SK-MEL-5 (cell line): ENCODE data around the gene NXN. TPM values are rescaled to one million over a fixed set of nuclear protein-coding genes. Genes with fewer than 3 reads are reported as not detected.
A peak's percentile ranks its signal among the peaks of the same experiment; 100 is the strongest.
"Not testable (repeated sequence)": the region's sequence is repeated elsewhere in the genome, so short reads cannot be mapped to it uniquely, and the experiment has no call there.

Source experiments
- DNase-seq: peaks from one replicate; pipeline ENCODE4 v3.0.0-alpha.2; 2016; ENCODE audit warnings: low read depth, low spot score
- in situ Hi-C: cut with HindIII; loops from 2 replicates; pipeline ENCODE4 v1.10.0; 2016; ENCODE audit warnings: low sequenced_read_pairs, high pct_unique_total_duplicates, low pct_unique_long_range_greater_than_20kb
- total RNA-seq: library from RNA; depleted of rRNA; stranded (reverse); fragments of >200 nt; shearing (Covaris generic); gene quantifications from 2 replicates; pipeline ENCODE4 v1.2.3, GENCODE V29; 2014

NXN gene
- total RNA-seq, 1 experiment from 2014 or later: 12.4 TPM

DNA sequence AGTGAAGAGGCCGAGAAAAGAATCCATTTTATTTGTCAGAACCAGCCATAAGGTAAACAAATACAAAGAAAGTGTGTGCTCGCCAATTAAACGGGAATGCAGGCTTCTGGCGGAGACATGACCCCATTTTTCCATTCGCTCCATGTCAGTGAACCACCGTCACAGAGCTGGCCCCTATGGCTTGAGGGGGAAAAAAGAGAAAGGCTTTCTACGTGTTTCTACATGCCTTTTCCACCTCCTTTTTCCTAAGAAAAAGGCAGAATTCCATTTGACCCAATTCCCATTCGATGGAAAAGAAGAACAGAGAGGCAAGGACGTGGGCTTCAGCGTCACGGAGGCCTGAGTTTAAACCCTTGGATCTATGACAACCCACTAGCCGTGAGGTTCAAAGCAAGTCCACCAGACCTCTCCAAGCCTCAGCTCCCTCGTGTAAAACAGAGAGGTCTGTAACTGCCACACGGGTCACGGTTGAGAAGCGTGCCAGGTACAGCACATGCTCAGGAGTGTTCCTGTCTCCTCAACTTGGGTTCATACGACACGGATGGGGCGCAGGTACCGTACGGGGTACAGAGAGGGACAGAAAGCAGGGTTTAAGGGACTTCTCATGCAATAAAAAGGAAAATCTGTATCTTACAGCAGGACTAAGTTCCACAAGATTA, 91.9 kb downstream of the NXN start:
- in situ Hi-C loops: no loop called here
- DNase-seq: no peak

DNA sequence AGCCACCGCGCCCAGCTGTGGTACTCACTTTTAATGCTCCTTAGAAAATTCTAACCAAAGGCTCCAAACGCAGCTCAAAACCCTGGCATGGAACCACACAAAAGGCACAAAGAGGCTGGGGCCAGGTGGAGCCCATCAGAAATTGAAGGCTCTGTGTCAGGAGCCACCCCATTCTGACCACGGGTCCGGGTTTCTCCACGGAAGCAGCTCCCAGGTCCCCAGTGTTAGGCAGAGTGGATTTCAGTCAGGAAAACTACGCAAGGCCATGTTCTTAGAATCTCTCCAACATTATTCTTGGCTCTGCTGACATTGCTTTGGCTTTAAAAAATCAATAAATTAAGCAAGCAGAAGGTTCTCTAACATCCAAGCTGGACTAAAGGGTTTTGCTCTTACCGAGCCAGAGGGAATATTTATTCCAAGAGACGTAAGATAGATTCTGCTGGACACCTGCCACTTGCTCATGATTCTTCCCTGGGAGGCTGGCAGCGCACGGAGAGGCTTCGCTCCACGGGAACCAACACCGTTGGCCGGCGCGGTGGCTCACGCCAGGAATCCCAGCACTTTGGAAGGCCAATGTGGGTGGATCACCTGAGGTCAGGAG, 93.5 kb downstream of the NXN start:
- in situ Hi-C loops: no loop called here
- no peak for DNase-seq

DNA sequence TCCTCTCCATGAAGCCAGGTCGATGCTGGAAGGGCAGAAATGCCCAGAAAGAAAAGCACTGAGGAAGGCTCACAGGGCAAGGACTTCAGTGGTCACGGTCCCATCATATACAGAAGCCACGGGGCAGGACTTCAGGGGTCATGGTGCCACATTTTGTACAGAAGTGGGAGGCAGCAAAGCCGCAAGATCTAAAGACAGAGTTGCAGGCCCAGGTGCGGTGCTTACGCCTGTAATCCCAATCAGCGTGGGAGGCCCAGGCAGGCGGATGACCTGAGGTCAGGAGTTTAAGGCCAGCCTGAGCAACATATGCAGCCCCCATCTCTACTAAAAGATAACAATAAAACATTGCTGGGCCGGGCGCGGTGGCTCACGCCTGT, 96.0 kb downstream of the NXN start:
- DNase-seq: no peak
- in situ Hi-C loops: no loop called here

DNA sequence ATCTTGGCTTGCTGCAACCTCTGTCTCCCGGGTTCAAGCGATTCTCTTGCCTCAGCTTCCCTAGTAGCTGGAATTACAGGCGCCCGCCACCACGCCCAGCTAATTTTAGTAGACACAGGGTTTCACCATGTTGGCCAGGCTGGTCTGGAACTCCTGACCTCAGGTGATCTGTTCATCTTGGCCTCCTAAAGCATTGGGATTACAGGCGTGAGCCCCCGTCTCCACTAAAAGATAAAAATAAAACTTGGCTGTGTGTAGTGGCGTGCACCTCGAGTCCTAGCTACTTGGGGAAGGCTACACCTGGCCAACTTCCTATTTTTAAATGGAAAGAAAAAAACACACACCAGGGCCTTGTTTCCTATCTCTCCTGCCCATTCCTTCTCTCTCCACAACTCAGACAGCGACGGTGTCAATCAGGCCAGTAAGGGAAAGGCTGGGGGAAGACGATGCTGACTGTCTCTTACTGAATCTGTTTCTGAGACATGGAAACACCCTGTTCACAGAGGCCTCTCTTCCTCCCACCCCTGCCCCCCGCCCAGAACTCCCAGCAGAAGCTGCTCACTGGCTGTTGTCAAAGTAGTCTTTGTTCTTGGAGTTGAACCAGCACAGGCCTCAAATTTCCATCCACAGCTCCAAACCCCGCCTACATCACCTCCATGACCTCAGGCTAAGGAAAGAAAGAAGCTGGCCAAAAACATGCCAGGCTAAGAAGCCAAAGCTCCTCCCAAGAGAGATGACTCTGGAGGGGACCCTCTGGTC, 96.6 kb downstream of the NXN start:
- in situ Hi-C loops: no loop called here
- peak; percentile 80 for DNase-seq

DNA sequence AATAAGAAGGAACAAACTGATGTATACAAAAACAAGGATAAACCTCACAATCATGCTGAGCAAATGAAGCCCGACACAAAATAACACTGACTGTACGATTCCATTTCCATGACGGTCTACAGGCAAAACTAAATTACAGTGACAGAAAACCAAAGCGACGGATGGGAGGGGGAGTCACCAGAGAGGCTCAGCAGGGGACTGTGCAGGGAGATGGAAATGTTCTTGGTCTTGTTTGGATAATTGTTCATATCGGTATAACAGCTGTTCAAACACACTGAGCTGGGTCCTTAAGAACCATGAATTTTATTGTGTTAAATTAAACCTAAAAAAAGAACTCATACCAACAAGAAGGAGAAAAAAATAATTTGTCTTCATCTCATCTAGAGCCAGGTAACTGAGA, 97.8 kb downstream of the NXN start:
- DNase-seq: no peak
- in situ Hi-C loops: no loop called here

DNA sequence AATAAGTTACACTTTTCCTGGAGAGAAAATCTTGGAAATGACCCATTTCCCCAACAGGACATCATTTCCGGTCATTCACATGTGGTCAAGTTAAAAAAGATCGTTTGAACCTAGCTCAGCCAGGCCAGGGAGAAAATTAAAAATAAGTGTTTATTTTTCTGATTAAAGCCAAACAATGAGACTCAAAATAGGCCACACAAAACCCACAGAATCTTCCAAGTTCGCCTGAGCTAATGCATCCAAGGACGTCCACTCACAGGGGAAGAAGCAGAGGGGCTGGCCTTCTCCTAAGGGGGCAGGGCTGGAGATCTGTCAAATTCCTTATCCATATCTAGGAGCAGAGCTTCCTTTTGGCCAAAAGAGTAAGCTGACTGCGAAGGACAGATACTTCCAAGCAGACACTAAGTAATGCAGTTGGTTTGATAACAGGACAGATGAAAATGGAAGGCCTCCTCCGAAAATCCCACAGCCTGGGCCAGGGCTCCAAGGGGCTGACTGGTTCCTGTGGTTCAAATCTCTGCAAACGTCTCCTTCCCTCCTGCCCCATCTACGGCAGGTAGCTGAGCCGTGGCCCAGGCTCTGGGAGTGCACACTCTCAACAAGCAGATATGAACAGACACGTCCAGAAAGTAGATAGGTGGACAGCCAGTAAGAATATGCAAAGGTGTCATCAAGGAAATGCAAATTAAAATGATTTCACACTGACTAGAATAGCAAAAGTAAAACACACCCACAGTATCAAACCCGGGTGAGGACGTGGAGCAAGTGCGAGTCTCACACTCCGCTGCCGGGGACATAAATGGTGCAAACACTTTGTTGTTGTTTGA, 98.9 kb downstream of the NXN start:
- DNase-seq: no peak
- in situ Hi-C loops: no loop called here

DNA sequence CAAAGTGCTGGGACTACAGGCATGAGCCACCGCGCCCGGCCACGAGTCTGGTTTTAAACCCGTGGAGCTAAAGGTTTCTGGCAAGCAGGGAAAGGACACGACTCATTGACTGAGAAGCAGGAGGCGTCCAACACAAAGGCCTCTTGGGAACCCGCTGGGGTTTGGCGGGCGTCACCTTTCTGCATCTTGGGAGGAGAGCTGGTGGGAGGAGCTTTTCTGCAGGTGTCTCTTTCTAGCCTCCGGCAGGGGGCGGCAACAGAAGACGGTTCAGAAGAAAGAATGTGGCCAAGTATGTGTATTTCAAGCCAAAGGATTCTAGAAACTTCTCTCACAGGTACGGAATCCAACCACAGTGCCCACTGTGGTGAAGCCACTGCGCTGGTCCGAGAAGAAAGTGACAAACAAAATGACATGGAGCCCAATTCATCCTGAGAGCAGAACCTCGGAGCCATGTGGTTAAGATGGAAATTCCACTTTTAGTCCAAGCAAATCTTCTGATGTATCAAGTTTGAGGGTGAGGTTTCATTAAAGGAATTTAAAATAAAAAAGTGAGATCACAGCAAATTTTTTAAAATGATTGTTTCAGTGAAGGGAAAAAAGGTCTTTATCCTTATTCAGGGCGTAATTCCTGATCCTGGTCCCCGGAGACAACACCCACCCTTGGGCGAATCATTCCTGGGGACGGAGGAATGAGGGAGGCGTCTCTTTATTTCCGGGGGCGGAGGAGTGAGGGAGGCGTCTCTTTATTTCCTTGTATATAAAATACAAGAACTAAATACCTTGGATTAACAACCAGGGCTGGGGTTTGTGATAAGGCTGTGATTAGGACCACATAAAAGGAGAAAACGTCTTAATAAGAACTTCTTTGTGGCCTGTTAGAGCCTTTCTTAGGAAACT, 99.8 kb downstream of the NXN start:
- DNase-seq: peak; percentile 64
- in situ Hi-C loops: no loop called here

DNA sequence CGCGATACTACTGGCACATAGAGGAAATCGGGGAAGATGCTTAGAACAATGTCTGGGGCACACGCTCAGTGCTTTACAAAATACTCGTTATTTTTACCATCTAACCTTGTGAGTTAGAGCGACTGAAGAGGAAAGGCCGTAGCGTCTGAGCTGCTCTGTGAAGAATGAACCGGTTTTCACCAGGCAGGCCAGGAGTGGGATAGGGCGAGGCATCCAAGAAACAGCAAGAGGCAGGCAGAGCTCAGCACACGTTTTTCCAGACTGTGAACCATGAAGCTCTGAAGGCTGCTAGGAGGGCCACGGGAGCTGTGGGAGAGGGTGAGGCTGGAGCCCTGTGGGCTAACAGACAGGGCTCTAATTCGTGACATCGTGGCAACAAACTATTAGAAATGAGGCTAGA, 101.9 kb downstream of the NXN start:
- DNase-seq: no peak
- in situ Hi-C loops: no loop called here

DNA sequence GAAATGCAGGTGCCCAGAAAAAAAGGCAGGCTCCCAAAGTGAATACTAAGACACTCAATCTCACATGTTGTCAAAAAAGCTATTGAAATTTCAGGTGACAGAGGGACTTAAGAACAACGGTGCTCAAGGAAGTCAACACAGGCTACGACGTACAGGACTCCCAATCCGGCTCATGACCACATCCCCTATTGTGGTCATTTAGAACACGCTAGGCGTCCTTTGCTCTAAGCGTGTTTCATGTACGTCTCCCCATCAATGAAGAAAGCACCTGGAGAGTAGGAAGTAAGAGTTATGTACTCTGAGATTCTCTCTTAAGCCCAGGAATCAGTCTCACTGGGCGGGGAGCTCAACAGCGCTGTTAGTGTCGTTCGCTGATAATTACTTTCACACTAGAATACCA, 103.3 kb downstream of the NXN start:
- in situ Hi-C loops: no loop called here
- no peak for DNase-seq

DNA sequence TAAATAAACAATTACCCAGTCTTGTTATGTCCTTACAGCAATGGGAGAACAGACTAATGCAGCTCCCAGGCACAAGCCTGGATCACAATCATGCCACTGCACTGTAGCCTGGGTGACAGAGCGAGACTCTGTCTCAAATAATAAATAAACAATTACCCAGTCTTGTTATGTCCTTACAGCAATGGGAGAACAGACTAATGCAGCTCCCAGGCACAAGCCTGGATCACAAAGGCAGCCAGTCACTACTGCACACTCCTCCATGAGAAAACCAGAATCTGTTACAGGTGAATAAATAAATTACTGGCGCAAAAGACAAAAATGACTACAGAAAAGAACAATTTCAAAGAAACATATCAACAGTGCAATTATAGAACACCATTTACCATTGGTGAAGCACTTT, 105.0 kb downstream of the NXN start:
- DNase-seq, in situ Hi-C loops: not testable (repeated sequence)

DNA sequence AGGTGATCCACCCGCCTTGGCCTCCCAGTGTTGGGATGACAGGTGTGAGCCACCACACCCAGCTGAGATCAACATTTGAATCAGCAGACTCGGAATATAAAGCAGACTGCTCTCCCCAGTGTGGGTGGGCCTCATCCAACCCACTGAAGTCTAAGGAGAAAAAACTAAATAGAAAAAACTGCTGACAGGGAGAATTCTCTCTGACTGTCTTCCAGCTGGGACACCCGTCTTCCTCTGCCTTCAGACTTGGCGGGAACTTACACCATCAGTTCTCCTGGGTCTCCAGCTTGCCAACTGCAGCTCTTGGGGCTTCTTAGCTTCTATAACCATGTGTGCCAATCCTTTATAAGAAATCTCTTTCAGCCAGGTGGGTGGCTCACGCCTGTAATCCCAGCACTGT, 106.7 kb downstream of the NXN start:
- no peak for DNase-seq
- in situ Hi-C loops: no loop called here

DNA sequence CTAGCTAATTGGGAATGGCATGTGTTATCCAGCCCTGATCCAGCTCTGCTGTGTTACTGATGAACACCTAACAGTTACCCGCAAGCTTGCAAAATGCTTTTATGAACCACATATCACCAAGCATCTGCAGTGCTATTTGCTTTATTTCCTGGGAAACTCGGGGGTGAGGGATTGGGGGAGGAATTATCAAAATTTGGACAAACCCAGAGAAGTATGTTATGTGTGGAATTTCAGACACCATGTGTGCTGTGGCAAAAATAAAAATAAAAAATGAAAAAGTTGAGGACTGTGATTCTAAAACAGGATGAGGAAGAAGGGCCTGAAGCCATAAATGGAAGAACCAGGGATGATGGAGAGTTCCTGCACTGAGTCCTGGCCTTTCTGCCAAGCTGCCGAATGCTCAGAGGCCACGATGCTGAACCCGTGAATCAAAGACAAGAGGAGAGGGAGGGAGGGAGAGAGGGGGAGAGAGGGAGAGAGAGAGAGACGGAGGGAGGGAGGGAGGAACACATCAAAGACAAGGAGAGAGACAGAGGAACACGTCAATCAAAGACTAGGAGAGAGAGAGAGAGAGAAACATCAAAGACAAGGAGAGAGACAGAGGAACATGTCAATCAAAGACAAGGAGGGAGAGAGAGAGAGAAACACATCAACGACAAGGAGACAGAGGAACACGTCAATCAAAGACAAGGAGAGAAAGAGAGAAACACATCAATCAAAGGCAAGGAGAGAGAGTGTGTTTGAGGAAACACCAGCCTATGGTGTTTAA, 107.6 kb downstream of the NXN start:
- in situ Hi-C loops: no loop called here
- DNase-seq: no peak

DNA sequence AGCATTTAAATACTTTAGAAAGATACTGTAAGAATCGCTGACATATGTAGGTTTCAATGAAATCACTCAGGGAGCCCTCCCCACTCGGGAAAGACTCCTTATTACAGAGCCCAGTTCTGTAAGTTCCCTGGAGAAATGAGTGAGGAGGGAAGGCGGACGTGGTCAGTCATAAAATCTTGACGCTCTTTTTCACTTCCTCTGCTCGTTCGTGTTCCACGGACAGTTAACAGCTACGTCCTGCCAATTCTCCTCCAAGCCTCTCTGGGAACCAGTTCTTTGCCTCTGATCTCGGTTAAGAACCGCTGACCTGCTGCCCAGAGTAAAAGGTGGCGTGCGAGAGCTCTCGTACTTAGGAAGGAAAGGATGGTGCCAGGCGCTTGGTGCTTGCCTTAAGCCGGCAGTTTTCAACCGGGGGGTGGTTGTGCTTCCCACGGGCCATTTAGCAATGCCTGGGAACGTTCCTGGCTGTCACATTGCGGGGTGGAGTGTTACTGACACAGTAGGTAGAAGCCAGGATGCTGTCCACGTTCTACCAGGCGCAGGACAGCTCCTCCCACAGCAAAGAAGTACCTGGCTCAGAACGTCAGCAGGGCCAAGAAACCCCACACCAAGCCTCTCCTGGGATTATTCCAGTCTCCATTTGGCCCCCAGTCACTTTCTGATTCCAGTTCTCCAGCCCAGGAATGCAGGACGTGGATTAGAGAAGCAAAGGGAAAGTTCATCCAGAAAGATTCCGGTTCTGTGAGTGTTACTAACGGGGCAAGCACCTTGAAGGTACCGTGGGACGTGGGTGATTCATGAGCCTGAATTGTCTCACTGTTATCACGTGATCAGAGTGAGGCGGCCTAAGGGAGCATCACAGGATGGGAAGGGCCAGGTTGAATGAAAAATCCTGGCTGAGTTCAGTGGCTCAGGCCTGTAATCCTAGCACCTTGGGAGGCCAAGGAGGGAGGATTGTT, 109.7 kb downstream of the NXN start:
- DNase-seq: no peak
- in situ Hi-C loops: no loop called here

DNA sequence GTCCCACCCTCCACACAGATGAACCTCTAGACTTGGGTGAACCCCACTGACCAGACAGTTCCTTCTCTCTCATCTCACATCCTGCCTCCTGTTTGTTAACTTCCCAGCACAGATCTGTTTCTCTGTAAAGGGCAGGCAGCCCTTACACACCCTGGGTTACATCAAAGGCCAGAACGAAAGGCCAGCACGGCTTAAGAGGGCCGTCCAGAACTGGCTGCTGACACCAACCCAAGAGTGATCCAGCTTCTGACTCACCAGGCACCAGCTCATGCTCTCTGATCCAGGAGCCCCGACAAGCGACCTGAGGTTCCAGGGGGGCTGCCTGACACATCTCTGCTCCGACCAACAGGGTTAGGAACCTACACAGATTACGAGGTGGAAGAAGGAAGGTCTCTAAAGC, 110.5 kb downstream of the NXN start:
- no peak for DNase-seq
- in situ Hi-C loops: no loop called here

DNA sequence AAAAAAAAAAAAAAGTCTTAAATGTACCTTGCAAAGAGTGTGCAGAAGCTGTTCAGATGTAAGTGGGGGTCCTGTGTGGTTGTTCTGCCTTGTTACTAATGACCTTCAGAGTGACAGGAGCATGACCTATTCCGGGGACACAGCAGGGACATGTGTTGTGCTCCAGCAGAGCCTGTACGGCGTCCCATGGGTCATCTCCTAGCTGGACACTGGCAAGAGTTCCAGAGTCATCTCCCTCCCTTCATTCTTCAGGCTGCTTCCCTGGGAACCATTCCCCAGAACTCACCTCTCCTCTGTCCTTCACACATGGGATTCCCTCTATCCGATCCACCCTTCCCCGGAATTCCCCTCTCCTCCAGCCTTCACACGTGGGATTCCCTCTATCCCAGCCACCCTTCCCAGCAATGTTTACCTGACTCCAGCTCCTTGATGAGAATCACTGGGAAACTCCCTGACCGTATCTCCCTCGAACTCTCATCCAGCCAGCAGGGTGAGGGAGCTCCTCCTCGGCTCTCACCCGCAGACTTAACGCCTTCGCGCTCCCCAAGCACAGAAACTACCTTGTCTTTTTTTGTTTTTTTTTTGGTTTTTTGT, 111.6 kb downstream of the NXN start:
- DNase-seq: no peak

More for the DNA sequence above, 111.6 kb downstream of the NXN start:
- in situ Hi-C loops: no loop called here
